HG02840 (cell line): ENCODE measurements around the gene PRTFDC1.

Experiments used
- ATAC-seq: cut with Tn5 transposase; IDR thresholded peaks from one replicate; pipeline ENCODE4 v1.9.1; 2021; ENCODE audit warnings: mild to moderate bottlenecking, moderate library complexity, moderate number of reproducible peaks; ENCODE audit not compliant: unreplicated experiment, low FRiP score

Gene PRTFDC1

DNA sequence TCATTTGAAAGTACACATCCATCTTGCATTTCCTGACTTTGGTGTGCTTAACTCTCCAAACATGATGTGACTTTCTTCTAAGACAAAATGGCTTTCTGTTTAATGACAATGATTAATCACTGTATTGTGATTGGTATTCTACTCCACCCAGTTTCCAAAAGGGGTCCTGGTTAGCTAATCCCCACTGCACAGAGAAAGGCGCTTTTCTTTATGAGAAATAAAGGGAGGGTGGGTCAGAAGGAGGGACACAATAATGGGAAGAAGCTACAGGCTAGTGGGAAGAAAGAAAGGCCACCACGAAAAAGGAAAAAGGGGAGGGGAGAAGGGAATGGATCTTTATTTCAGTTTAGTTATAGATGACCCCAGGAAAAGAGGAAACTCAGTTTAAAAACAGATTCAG lies 69.2 kb downstream of the PRTFDC1 start:
- ATAC-seq, result no peak

- no peak for ATAC-seq
These were observed 70.2 kb downstream of the PRTFDC1 start for GRCh38 chr10:24882047-24882698.

GRCh38 chr10:24879861-24880260 lies 72.5 kb downstream of the PRTFDC1 start:
- ATAC-seq, result no peak

GRCh38 chr10:24874133-24874532 lies 78.3 kb downstream of the PRTFDC1 start:
- no peak for ATAC-seq

DNA sequence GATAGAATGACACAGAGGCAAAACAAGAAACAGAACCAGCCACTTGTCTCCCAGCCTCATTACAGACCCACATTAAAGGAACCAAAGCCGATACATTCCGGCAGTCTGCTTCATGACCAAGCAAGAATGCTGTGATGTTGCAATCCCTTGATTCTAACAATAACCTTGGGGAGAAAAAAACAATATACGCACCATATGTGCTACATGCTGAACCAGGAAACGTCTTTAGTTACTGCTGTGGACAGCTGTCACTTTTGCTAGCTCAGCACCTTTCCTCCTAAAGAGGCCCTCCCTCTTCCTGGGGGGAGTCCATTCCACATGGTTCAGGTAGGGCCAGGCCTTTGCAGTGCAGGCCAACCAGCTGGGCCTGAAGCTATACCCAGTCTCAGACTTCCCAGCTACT lies 79.1 kb downstream of the PRTFDC1 start:
- ATAC-seq, result no peak

- no peak for ATAC-seq
These were observed 79.6 kb downstream of the PRTFDC1 start for GRCh38 chr10:24872790-24873182.

DNA sequence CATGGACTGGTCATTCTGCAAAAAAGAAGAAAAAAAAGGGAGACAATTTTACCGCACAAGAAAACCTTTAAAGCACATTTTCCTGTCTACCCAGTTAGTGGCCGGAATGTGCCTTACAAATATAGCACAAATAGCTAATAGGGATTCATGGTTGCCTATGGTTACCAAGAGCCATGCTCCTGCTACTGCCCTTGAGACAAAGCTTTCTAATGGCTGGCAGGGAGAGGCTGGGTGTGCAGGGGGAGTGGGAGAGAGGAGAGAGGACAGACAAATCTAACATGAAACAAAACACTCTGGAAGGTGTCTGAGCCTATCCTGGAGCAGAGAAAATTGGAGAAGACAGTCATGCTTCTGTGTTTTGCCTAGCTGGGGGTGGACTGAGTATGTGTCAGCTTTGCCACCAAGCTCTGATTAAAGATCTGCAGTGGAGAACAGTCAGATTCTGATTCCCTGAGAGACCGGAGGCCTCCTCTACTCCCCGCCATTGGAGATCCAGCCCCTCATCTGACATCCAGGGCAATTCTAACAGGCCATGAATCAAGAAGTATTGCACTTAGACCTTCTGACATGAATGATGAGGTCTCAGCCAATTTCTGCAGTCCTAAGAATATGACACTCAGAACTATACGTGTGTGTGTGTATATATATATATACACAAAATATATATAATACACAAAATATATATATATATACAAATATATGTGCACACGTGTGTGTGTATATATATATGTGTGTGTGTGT lies 80.2 kb downstream of the PRTFDC1 start:
- no peak for ATAC-seq

DNA sequence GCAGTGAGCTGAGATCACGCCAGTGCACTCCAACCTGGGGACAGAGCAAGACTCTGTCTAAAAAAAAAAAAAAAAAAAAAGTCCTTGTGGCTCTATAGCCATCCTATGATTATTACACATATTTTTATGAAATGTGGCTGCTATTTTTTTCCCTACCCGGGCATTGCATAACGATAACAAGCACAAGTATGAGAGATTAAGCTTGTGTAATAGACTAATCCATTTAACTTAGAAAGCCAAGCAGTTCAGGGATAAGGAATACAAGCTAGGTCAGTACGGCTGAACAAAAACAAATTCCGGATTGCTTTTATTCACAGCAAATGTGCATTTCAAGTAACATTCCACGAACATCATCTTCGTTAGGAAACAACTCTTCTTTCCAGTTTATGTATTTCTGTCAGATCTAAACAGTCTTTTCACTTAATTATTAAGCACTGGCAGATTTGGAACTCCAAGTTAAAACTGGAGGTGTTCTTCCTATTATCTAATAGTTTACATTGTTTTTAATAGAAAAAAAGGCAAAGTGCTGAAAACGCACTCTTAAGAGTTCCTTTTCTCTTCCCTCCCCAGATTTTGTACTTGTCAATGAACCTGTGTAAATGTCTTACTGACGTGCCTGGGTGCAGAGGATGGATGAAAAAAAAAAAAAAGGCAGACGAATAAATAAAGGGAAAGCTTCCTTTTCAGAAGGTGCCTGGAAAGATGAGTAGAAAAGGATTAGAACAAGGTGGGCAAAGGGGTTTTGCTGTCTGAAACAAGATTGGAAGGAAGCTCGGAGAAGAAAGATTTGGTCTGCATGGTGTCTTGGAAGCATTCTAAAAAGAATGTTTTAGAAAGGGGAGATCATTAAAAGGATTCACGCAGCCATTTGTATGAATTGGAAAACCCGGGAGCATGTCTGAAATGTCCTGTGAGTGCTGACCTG lies 81.1 kb downstream of the PRTFDC1 start:
- ATAC-seq, result no peak

DNA sequence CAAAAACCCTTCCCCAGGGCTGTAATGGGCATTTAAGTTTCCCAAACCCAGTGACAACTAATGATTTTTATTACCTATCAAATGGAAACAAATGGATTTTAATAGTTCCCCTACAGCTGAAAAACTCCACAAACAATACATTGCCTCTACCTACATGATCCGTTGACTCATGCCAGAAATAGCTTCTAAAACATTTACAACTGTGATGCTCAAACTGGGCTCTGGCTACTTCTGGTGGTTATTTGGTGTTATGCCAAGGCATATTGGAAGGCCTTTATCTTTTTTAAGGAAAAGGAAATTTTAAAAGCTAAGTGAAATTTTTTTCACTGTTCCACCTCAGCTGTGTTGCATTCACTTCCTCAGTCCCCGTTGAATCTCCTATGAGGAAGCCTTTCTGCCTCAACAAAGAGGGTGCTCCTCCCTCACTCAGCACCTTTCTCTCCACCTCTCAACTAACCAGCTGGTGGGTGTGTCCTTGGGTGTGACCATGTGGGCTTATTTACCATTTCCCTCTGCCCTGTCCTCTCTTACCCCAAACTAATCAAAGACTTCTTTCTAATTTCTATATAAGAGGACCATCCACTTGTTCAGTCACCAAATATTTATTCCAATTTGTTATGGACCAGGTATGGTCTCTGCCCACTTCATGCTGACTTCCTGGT lies 82.9 kb downstream of the PRTFDC1 start:
- no peak for ATAC-seq

DNA sequence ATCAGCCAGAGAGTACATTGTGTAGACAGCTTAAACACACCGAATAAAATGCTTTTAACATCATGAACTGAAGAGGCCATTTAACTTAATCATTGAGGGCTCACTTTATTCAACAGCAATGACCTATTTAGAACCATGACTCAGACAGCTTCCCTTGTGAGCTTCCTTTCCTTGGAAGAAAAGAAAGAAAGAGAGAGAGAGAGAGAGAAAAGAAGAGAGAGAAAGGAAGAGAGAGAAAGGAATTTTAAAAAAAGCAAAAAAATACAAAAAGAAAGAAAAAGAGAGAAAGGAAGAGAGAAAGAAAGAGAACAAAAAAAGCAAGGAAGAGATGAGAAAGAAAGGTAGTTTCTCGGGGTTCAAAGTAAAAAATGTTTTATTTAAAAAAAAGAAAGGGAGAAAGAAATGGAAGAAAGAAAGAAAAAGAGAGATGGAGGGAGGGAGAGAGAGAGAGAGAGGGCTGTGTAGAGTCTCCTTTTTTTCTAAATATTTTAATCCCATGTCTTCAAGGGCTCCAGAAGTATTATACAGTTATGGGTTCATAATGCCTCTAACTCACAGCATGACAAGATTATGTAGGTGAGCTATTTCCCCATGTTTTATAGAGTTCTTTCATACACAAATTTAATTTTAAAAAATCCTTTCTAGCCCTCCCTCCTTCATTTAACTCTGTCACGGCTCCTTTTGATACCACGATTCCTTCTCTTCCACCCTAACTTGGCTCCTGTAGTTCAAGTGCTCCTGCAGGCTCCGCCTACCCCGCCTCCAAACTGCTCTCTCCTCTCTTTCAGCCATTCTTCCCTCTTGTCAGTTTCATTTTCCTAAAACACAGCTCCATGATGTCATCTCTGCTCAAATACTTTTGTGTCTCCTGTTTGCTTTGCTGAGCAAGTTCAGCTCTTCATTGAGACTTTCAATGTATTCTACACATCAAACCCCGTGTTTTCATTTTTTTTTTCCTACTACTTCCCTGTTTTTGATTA lies 85.5 kb downstream of the PRTFDC1 start:
- no peak for ATAC-seq

GRCh38 chr10:24865783-24866182 lies 86.6 kb downstream of the PRTFDC1 start:
- no peak for ATAC-seq

GRCh38 chr10:24862589-24862988 lies 89.8 kb downstream of the PRTFDC1 start:
- ATAC-seq, result no peak

DNA sequence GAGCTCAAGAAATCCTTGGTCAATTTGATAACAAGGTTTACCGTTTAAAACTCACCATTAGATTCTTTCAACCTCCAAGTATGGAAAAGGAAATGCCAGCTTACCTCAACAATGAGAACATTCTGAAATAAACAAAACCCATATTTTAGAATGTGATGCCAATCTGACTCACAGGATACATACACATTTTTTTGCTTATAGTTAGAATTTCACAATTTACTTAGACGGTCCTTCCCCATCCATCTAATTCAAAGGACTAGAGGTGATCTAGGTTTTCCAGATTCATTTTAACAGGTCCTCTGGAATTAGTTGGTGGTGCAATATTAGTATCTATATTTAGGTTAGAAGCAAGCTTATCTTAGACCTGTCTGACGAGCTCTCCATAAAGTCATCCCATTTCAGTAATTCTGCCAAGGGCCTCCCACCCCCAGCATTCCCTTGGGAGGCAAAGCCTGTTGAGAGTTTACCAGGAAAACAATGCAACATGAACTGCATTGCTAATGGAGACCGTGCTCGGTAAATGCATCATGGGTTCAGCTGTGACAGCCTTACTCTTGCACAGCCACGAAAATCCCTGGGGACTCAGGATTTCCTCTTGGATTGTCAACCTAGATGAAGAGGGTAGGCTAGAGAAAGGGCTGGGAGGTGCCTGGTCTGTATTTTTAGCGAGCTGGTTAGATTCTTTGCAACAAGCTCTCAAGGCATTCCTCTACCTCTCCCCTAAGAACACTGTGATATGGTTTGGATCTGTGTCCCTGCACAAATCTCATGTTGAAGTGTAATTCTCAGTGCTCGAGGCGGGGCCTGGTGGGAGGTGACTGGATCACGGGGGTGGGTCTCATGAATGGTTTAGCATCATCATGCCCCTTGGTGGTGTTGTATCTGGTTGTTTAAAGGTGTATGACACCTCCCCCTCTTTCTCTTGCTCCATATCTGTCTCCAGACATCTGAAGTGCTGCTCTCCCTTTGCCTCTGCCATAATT lies 93.8 kb downstream of the PRTFDC1 start:
- no peak for ATAC-seq

- ATAC-seq, result no peak
These were observed 95.2 kb downstream of the PRTFDC1 start for GRCh38 chr10:24857031-24857725.

GRCh38 chr10:24854256-24854655 lies 98.2 kb downstream of the PRTFDC1 start:
- no peak for ATAC-seq

- ATAC-seq, result no peak
These were observed 98.7 kb downstream of the PRTFDC1 start for GRCh38 chr10:24853661-24854060.

- no peak for ATAC-seq
These were observed 100.8 kb downstream of the PRTFDC1 start for GRCh38 chr10:24851629-24852028.
